AG04449 (cell line): ENCODE measurements around the gene CREB3.

Experiments used
- CTCF ChIA-PET: fragments of 350-600 bp; formaldehyde crosslinking; extraction: SDS; loops from one replicate; lab custom pipeline; 2021; ENCODE audit warnings: antibody characterized with exemption; lab: Yijun Ruan, JAX
- POLR2A ChIA-PET: fragments of 400-600, 350-600 bp; formaldehyde crosslinking; extraction: SDS; loops from one replicate; lab custom pipeline; 2020; ENCODE audit warnings: antibody characterized with exemption, inconsistent platforms; lab: Yijun Ruan, JAX
- DNase-seq: peaks from one replicate; pipeline ENCODE4 v3.0.0-alpha.2; 2010; ENCODE audit warnings: low read depth, low spot score
- H3K4me3 ChIP-seq: 2 replicates; pipeline ENCODE4 v1.5.1; 2011; ENCODE audit warnings: low read depth, mild to moderate bottlenecking, control low read depth, low read length
- CTCF ChIP-seq: IDR thresholded peaks from one replicate; pipeline ENCODE4 v1.5.1; 2011; ENCODE audit warnings: mild to moderate bottlenecking, moderate library complexity, low read length, control low read depth, inconsistent platforms; ENCODE audit not compliant: insufficient read depth; ENCODE audit errors: missing control alignments

CREB3 gene

GRCh38 chr9:35703906-35704672 is 28.4 kb upstream of the CREB3 start:
- POLR2A ChIA-PET, result interaction anchor here (1.1 to 4.0 kb wide), 7 partner anchors 9 to 24 kb away, joined by 3 to 27 read pairs (median 4); partner anchors contain the start of gene TPM2
- H3K4me3 ChIP-seq, result no peak overlapping the region
- no peak for TF ChIP-seq CTCF
- CTCF ChIA-PET, result interaction anchor here (31.2 to 34.3 kb wide), 2 partner anchors 1 to 14 kb away, joined by 816 read pairs; partner anchors contain the start of genes CREB3, TLN1 and TPM2
- no peak for DNase-seq

GRCh38 chr9:35705372-35705771 is 27.1 kb upstream of the CREB3 start:
- no peak for TF ChIP-seq CTCF
- DNase-seq, result no peak
- no peak overlapping the region for H3K4me3 ChIP-seq
- ChIA-PET CTCF (interaction anchor here (31.2 to 34.3 kb wide), 2 partner anchors 3 to 13 kb away, joined by 816 read pairs; partner anchors contain the start of genes CREB3, TLN1 and TPM2), POLR2A (interaction anchor here (0.6 to 4.0 kb wide), 5 partner anchors 9 to 21 kb away, joined by 4 to 27 read pairs (median 5); no protein-coding TSS in a partner anchor)

- POLR2A ChIA-PET, result interaction anchor here (0.6 to 4.0 kb wide), 5 partner anchors 10 to 23 kb away, joined by 4 to 27 read pairs (median 5); no protein-coding TSS in a partner anchor
- DNase-seq, result no peak
- CTCF ChIA-PET, result interaction anchor here (31.2 to 34.3 kb wide), 2 partner anchors 3 to 12 kb away, joined by 816 read pairs; partner anchors contain the start of genes CREB3, TLN1 and TPM2
- no peak for TF ChIP-seq CTCF
- no peak overlapping the region for H3K4me3 ChIP-seq
Measured at GRCh38 chr9:35705836-35706430, 26.5 kb upstream of the CREB3 start.

GRCh38 chr9:35706951-35707350 is 25.5 kb upstream of the CREB3 start:
- ChIA-PET CTCF (interaction anchor here (31.2 to 34.3 kb wide), 2 partner anchors 4 to 11 kb away, joined by 816 read pairs; partner anchors contain the start of genes CREB3, TLN1 and TPM2), POLR2A (interaction anchor here (0.5 to 4.0 kb wide), 3 partner anchors 9 to 22 kb away, joined by 3 to 27 read pairs (median 21); no protein-coding TSS in a partner anchor)

GRCh38 chr9:35708146-35708545 is 24.3 kb upstream of the CREB3 start:
- ChIA-PET CTCF (interaction anchor here (2.1 to 34.3 kb wide), 3 partner anchors 5 to 47 kb away, joined by 7 to 816 read pairs (median 816); partner anchors contain the start of genes CREB3, TLN1 and TPM2), POLR2A (interaction anchor here (3.2 to 4.0 kb wide), 2 partner anchors 13 to 21 kb away, joined by 21 to 27 read pairs; no protein-coding TSS in a partner anchor)
- no peak for TF ChIP-seq CTCF
- no peak for DNase-seq
- no peak overlapping the region for H3K4me3 ChIP-seq

More at GRCh38 chr9:35706951-35707350, 25.5 kb upstream of the CREB3 start:
- no peak overlapping the region for H3K4me3 ChIP-seq
- DNase-seq, result no peak
- TF ChIP-seq CTCF, result no peak
